Trophoblast cell (in vitro differentiated cells and primary cell): ENCODE results near the gene MT2A.
A peak's percentile ranks its signal among the peaks of the same experiment; 100 is the strongest.
"Not testable (repeated sequence)": the region's sequence is repeated elsewhere in the genome, so short reads cannot be mapped to it uniquely, and the experiment has no call there.

ENCODE experiments used
- DNase-seq, 2 donors: peaks; one replicate each; pipeline ENCODE4 v3.0.0-alpha.2; 2016
- H2AFZ ChIP-seq: 2 replicates; pipeline ENCODE4 v1.6.1; 2013; ENCODE audit warnings: low read length, moderate library complexity, mild to moderate bottlenecking; ENCODE audit not compliant: insufficient read depth, poor library complexity
- H2AK5ac ChIP-seq: 2 replicates; pipeline ENCODE4 v1.6.1; 2013; ENCODE audit warnings: mild to moderate bottlenecking, low read length
- H2BK120ac ChIP-seq: 2 replicates; pipeline ENCODE4 v1.6.1; 2013; ENCODE audit warnings: low read length, mild to moderate bottlenecking, moderate library complexity; ENCODE audit not compliant: insufficient read depth, poor library complexity
- H2BK12ac ChIP-seq: 2 replicates; pipeline ENCODE4 v1.6.1; 2013; ENCODE audit warnings: mild to moderate bottlenecking, low read length, moderate library complexity
- H2BK5ac ChIP-seq: 2 replicates; pipeline ENCODE4 v1.6.1; 2013; ENCODE audit warnings: low read length, low read depth, moderate library complexity, mild to moderate bottlenecking; ENCODE audit not compliant: poor library complexity
- H3K14ac ChIP-seq: 2 replicates; pipeline ENCODE4 v1.6.1; 2013; ENCODE audit warnings: mild to moderate bottlenecking, low read length
- H3K18ac ChIP-seq: 2 replicates; pipeline ENCODE4 v1.6.1; 2013; ENCODE audit warnings: mild to moderate bottlenecking, low read length
- H3K23ac ChIP-seq: 2 replicates; pipeline ENCODE4 v1.6.1; 2013; ENCODE audit warnings: low read length
- H3K27ac ChIP-seq: 2 replicates; pipeline ENCODE4 v1.5.1; 2013; ENCODE audit warnings: low read depth, mild to moderate bottlenecking, inconsistent platforms, low read length, moderate library complexity
- H3K27me3 ChIP-seq: 2 replicates; pipeline ENCODE4 v1.6.1; 2013; ENCODE audit warnings: inconsistent platforms, mild to moderate bottlenecking, low read length, moderate library complexity; ENCODE audit not compliant: insufficient read depth
- H3K36me3 ChIP-seq, 2 experiments: 1 replicate in 1 of 2; 2 replicates in 1 of 2; pipeline ENCODE4 v1.6.1; 2013; ENCODE audit warnings: low read length in 2 of 2, mild to moderate bottlenecking in 2 of 2, moderate library complexity in 1 of 2; ENCODE audit not compliant: insufficient read depth in 2 of 2, control insufficient read depth in 1 of 2
- H3K4ac ChIP-seq: 2 replicates; pipeline ENCODE4 v1.6.1; 2013; ENCODE audit warnings: low read depth, mild to moderate bottlenecking, low read length, moderate library complexity
- H3K4me1 ChIP-seq, 2 experiments: 1 replicate in 1 of 2; 2 replicates in 1 of 2; pipeline ENCODE4 v1.6.1; 2013; ENCODE audit warnings: low read length in 2 of 2, mild to moderate bottlenecking in 2 of 2, moderate library complexity in 1 of 2; ENCODE audit not compliant: insufficient read depth in 2 of 2, control insufficient read depth in 1 of 2
- H3K4me2 ChIP-seq: 2 replicates; pipeline ENCODE4 v1.6.1; 2013; ENCODE audit warnings: inconsistent platforms, mild to moderate bottlenecking, low read length, moderate library complexity
- H3K4me3 ChIP-seq: 2 replicates; pipeline ENCODE4 v1.5.1; 2013; ENCODE audit warnings: mild to moderate bottlenecking, low read depth, low read length, inconsistent platforms
- H3K79me1 ChIP-seq: one replicate; pipeline ENCODE4 v1.6.1; 2013; ENCODE audit warnings: low read length
- H3K79me2 ChIP-seq: 2 replicates; pipeline ENCODE4 v1.6.1; 2013; ENCODE audit warnings: low read length, mild to moderate bottlenecking; ENCODE audit not compliant: control insufficient read depth, insufficient read depth, poor library complexity
- H3K9ac ChIP-seq: 2 replicates; pipeline ENCODE4 v1.6.1; 2013; ENCODE audit warnings: mild to moderate bottlenecking, low read length
- H3K9me3 ChIP-seq: 2 replicates; pipeline ENCODE4 v1.6.1; 2013; ENCODE audit warnings: low read depth, mild to moderate bottlenecking, control low read depth, inconsistent platforms, low read length; ENCODE audit not compliant: insufficient read depth
- H4K12ac ChIP-seq: 2 replicates; pipeline ENCODE4 v1.6.1; 2013; ENCODE audit warnings: low read depth, mild to moderate bottlenecking, low read length, moderate library complexity
- H4K8ac ChIP-seq: 2 replicates; pipeline ENCODE4 v1.6.1; 2013; ENCODE audit warnings: low read depth, mild to moderate bottlenecking, low read length, moderate library complexity
- H4K91ac ChIP-seq: one replicate; pipeline ENCODE4 v1.6.1; 2013; ENCODE audit warnings: low read depth, mild to moderate bottlenecking, low read length, moderate library complexity
- WGBS: extraction: QIAGEN DNeasy Blood & Tissue Kit; methylation state at CpG from one replicate; pipeline ENCODE4 v1.1.7; 2013; ENCODE audit warnings: missing lambda C conversion rate; ENCODE audit not compliant: insufficient read length, insufficient coverage; ENCODE audit errors: extremely low coverage; 5-methylcytosine and 5-hydroxymethylcytosine counted together

Gene MT2A

DNA sequence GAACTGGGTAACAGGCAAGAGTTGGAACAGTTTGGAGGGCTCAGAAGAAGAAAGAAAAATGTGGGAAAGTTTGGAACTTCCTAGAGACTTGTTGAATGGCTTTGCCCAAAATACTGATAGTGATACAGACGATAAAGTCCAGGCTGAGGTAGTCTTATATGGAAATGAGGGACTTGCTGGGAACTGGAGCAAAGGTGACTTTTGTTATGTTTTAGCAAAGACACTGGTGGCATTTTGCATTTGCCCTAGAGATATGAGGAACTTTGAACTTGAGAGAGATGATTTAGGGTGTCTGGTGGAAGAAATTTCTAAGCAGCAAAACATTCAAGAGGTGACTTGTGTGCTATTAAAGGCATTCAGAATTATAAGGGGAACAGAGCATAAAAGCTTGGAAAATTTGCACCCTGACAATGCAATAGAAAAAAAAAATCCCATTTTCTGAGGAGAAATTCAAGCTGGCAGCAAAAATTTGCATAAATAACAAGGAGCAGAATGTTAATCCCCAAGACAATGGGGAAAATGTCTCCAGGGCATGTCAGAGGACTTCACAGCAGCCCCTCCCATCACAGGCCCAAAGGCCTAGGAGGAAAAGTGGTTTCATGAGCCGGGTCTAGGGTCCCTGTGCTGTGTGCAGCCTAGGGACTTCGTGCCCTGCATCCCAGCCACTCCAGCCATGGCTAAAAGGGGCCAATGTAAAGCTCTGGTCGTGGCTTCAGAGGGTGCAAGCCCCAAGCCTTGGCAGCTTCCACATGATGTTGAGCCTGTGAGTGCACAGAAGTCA lies 13.5 kb downstream of the MT2A start:
- not testable (repeated sequence) for H3K23ac ChIP-seq, H3K27ac ChIP-seq, H3K18ac ChIP-seq, H3K79me2 ChIP-seq, H3K36me3 ChIP-seq, H2AFZ ChIP-seq, H2BK5ac ChIP-seq, H3K4me2 ChIP-seq, DNase-seq, H2BK120ac ChIP-seq, H2BK12ac ChIP-seq, H4K91ac ChIP-seq, H3K9ac ChIP-seq, H3K4me3 ChIP-seq, H4K8ac ChIP-seq, H3K79me1 ChIP-seq, H3K4ac ChIP-seq, H3K14ac ChIP-seq, H2AK5ac ChIP-seq, H4K12ac ChIP-seq
- H3K4me1 ChIP-seq = peaks cover 9 to 17% of the 10 kb centered on the region in 2 experiments
- H3K9me3 ChIP-seq = peaks cover 15% of the 10 kb centered on the region
- H3K27me3 ChIP-seq = peaks cover 41% of the 10 kb centered on the region
- no CpG with 5 or more reads among the region's 4 CpGs for WGBS

- H2BK5ac ChIP-seq, H3K9ac ChIP-seq, H3K27ac ChIP-seq, H3K4me2 ChIP-seq, H3K4ac ChIP-seq, H2BK12ac ChIP-seq, H3K14ac ChIP-seq, H2AK5ac ChIP-seq, H3K4me3 ChIP-seq, H4K8ac ChIP-seq, H3K18ac ChIP-seq, H4K12ac ChIP-seq, H3K23ac ChIP-seq, H3K79me1 ChIP-seq, DNase-seq, H2AFZ ChIP-seq, H3K79me2 ChIP-seq, H3K36me3 ChIP-seq, H2BK120ac ChIP-seq, H4K91ac ChIP-seq: not testable (repeated sequence)
- Histone ChIP-seq H3K4me1 (peaks cover 9 to 13% of the 10 kb centered on the region in 2 experiments), H3K27me3 (peaks cover 28% of the 10 kb centered on the region), H3K9me3 (peaks cover 13% of the 10 kb centered on the region)
- no CpG with 5 or more reads among the region's 5 CpGs for WGBS
Observed at GRCh38 chr16:56623184-56623583, 14.8 kb downstream of the MT2A start.

GRCh38 chr16:56623637-56624036 lies 15.3 kb downstream of the MT2A start:
- Histone ChIP-seq H3K4me2 (no peak overlapping the region), H3K14ac (no peak overlapping the region), H3K79me1 (peaks cover 1% of the 10 kb centered on the region), H3K9me3 (peaks cover 13% of the 10 kb centered on the region), H2BK12ac (no peak overlapping the region), H2BK5ac (no peak overlapping the region), H3K23ac (no peak overlapping the region), H3K4me3 (no peak overlapping the region), H3K27ac (no peak overlapping the region), H4K8ac (no peak overlapping the region), H3K36me3 (no peaks in the 10 kb centered on the region), H2BK120ac (no peak overlapping the region), H2AK5ac (no peak overlapping the region), H2AFZ (no peak overlapping the region), H3K9ac (no peak overlapping the region), H3K18ac (no peak overlapping the region), H3K4ac (no peak overlapping the region), H3K4me1 (peaks cover 9 to 14% of the 10 kb centered on the region in 2 experiments), H3K79me2 (no peaks in the 10 kb centered on the region), H3K27me3 (peaks cover 23% of the 10 kb centered on the region), H4K12ac (no peak overlapping the region), H4K91ac (no peak overlapping the region)
- WGBS = no CpG with 5 or more reads among the region's 2 CpGs
- DNase-seq = no peak

DNA sequence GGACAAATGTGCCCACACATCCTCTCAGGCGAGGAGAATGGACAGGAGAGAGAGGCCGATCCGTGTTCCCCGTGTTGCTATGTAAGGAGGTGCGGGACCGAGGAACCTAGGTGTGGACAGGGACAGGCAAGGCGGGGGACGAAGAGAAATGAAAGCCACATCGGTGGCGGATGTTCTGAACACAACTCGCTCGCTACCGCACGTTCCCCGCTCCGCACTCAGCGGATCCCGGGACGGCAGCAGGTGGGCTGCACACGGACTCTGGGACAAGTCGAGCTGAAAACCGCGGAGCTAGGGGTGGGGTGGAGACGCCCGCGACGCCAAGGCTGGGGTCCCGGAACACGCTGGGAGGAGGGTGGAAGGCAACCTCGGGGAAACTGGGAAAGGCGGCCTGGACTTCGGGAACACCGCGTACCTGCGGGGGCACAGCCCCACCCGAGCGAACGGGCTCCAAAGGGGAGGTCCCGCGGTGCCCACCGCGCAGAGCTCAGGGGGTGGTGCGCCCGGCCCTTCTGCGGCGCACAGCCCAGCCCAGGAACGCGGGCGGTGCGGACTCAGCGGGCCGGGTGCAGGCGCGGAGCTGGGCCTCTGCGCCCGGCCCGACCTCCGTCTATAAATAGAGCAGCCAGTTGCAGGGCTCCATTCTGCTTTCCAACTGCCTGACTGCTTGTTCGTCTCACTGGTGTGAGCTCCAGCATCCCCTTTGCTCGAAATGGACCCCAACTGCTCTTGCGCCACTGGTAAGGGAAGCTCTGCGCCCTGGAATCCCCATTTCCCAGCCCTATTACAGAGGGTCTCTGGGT lies 17.0 kb downstream of the MT2A start, which contains the start of gene MT1E:
Gene MT1E (plus strand): TSS at position 642 of the 803 bp plus-strand sequence. CDS start 71 bp downstream, at position 713.
- no CpG with 5 or more reads among the region's 62 CpGs for WGBS
- no peak within 1 kb of the TSS for H4K91ac ChIP-seq
- H3K4me2 ChIP-seq = peak within 1 kb of the TSS; percentile 79
- H3K27me3 ChIP-seq = peaks cover 19% of the 10 kb centered on the region
- H2BK12ac ChIP-seq = no peak within 1 kb of the TSS
- H3K27ac ChIP-seq = no peak within 1 kb of the TSS
- H3K9me3 ChIP-seq = peaks cover 10% of the 10 kb centered on the region
- peaks cover 1% of the 10 kb centered on the region for H3K79me1 ChIP-seq
- H3K4me1 ChIP-seq = peaks cover 12 to 20% of the 10 kb centered on the region in 2 experiments
- peak within 1 kb of the TSS; percentile 17 for H4K8ac ChIP-seq
- no peak within 1 kb of the TSS for H3K23ac ChIP-seq
- no peak within 1 kb of the TSS for H3K9ac ChIP-seq
- H3K14ac ChIP-seq = no peak within 1 kb of the TSS
- no peak within 1 kb of the TSS for H2BK120ac ChIP-seq
- no peaks in the 10 kb centered on the region for H3K79me2 ChIP-seq
- H3K36me3 ChIP-seq = no peaks in the 10 kb centered on the region
- H3K4ac ChIP-seq = no peak within 1 kb of the TSS
- no peak within 1 kb of the TSS for H2AK5ac ChIP-seq
- H3K18ac ChIP-seq = no peak within 1 kb of the TSS
- peak within 1 kb of the TSS; percentile 63 for H3K4me3 ChIP-seq
- DNase-seq = peak; percentile 57 to 88
- H4K12ac ChIP-seq = no peak within 1 kb of the TSS
- no peak within 1 kb of the TSS for H2BK5ac ChIP-seq
- peak within 1 kb of the TSS; percentile 14 for H2AFZ ChIP-seq
